Spleen (tissue), 11 donors: Measurements from ENCODE around the gene SAP130. TPM values are rescaled to one million over a fixed set of nuclear protein-coding genes. Genes with fewer than 3 reads are reported as not detected.

ENCODE experiments used
- DNase-seq: peaks from one replicate; pipeline ENCODE4 v3.0.0-alpha.2; 2020
- H3K27ac ChIP-seq, 8 donors: fragments of 200-600 bp; sonication (generic) in 7 of 8; 1 replicate in 4 of 8; 2 replicates in 4 of 8; pipeline versions ENCODE4 v1.5.0 to v1.8.0; 2016 to 2021; ENCODE audit warnings: inconsistent platforms in 4 of 8, mild to moderate bottlenecking in 4 of 8, moderate library complexity in 1 of 8
- H3K27me3 ChIP-seq, 7 donors: fragments of 200-600 bp; sonication (generic) in 6 of 7; replicated peaks in 1 of 7; 1 replicate in 4 of 7; 2 replicates in 3 of 7; pipeline versions ENCODE4 v1.5.0 to v1.8.0; 2016 to 2021; ENCODE audit warnings: inconsistent platforms in 3 of 7, mild to moderate bottlenecking in 1 of 7
- H3K36me3 ChIP-seq, 6 donors: fragments of 200-600 bp; sonication (generic) in 5 of 6; 1 replicate in 4 of 6; 2 replicates in 2 of 6; pipeline versions ENCODE4 v1.5.0 to v1.8.0; 2016 to 2021; ENCODE audit warnings: inconsistent platforms in 2 of 6
- H3K4me1 ChIP-seq, 6 donors: fragments of 200-600 bp; sonication (generic) in 5 of 6; 1 replicate in 3 of 6; 2 replicates in 3 of 6; pipeline versions ENCODE4 v1.5.0 to v1.8.0; 2016 to 2021; ENCODE audit warnings: inconsistent platforms in 3 of 6
- H3K4me3 ChIP-seq, 8 donors: fragments of 200-600 bp; sonication (generic) in 7 of 8; 1 replicate in 4 of 8; 2 replicates in 4 of 8; pipeline versions ENCODE4 v1.5.0 to v1.8.0; 2016 to 2021; ENCODE audit warnings: inconsistent platforms in 4 of 8, mild to moderate bottlenecking in 4 of 8, moderate library complexity in 2 of 8
- H3K9me3 ChIP-seq, 8 donors: fragments of 200-600 bp; sonication (generic) in 7 of 8; 1 replicate in 4 of 8; 2 replicates in 4 of 8; pipeline versions ENCODE4 v1.5.0 to v1.8.0; 2016 to 2021; ENCODE audit warnings: inconsistent platforms in 4 of 8
- CTCF ChIP-seq, 11 experiments: fragments of 200-600 bp in 7 of 11; fragments of 450-650 bp in 4 of 11; sonication (generic) in 4 of 11; IDR thresholded peaks in 8 of 11; conservative IDR thresholded peaks in 3 of 11; 1 replicate in 7 of 11; 2 replicates in 4 of 11; pipeline versions ENCODE4 v1.4.0 to v1.8.0; 2016 to 2021; ENCODE audit warnings: antibody characterized with exemption in 11 of 11, inconsistent platforms in 4 of 11, mild to moderate bottlenecking in 1 of 11
- POLR2A ChIP-seq, 3 donors: fragments of 450-650 bp; IDR thresholded peaks; one replicate each; pipeline ENCODE4 v1.5.1; 2017; ENCODE audit warnings: antibody characterized with exemption in 3 of 3, mild to moderate bottlenecking in 1 of 3
- POLR2AphosphoS5 ChIP-seq, 3 donors: sonication (generic); formaldehyde crosslinking; IDR thresholded peaks; one replicate each; pipeline ENCODE4 v1.5.1; 2017; ENCODE audit warnings: antibody characterized with exemption in 3 of 3
- WGBS, 5 donors: extraction: QIAGEN DNeasy Blood & Tissue Kit in 3 of 5; methylation state at CpG; one replicate each; pipeline versions ENCODE4 v1.1.5 to v1.1.7; 2013 to 2018; 5-methylcytosine and 5-hydroxymethylcytosine counted together
- intact Hi-C: fragments of 100-400 bp; cut with DNase I; formaldehyde crosslinking; loops from one replicate; pipeline ENCODE4 v1.15.0; 2023; ENCODE audit warnings: low total_unique reads
- polyA plus RNA-seq, 3 donors: library from polyadenylated mRNA; stranded (reverse); fragments of 200-250 nt; gene quantifications; one replicate each; pipeline ENCODE4 v1.2.1, GENCODE V29; 2013
- total RNA-seq, 7 donors: library from RNA; depleted of rRNA in 3 of 7; stranded (reverse); fragments of >200 nt in 3 of 7; fragmentation: NEBNext Ultra II Directional in 4 of 7; extraction: Animal tissue kit (Norgen Biotek cat#: 25700) in 4 of 7; gene quantifications; one replicate each; pipeline versions ENCODE4 v1.1.0 to v1.2.1, GENCODE V29; 2016 to 2021
- donor health status: healthy with polysubstance abuse.
- donor health status: DM: no; HTN: no; CAD: no; lungs with moderate emphysema.
- donor health status: DM: no; HTN: no; CAD: no.
- donor health status: Bipolar disorder and iron deficiency.
- donor health status: healthy.
- donor health status: DM: no; HTN: no; CAD: no.
- donor health status: DM: yes; HTN: yes; CAD: no.

SAP130 gene
- total and polyA plus RNA-seq, 10 donors: 3.6 to 23.5 (median 16.5) TPM

- H3K9me3 ChIP-seq: no peaks in the 10 kb centered on the region
- no peaks in the 10 kb centered on the region for H3K4me1 ChIP-seq
- H3K36me3 ChIP-seq: peaks cover 3 to 96% (median 43%) of the 10 kb centered on the region in 6 donors
- no peaks in the 10 kb centered on the region for H3K27me3 ChIP-seq
- intact Hi-C loops: no loop called here
- 96 to 99% (median 98%) methylated on average over 5 of the region's 5 CpGs for WGBS, 5 donors
- no peak overlapping the region for H3K4me3 ChIP-seq
- no peak for DNase-seq
- TF ChIP-seq POLR2A (IDR thresholded peaks at IDR 0.05) (no peak), POLR2AphosphoS5 (IDR thresholded peaks at IDR 0.05) (no peak), CTCF (IDR thresholded peaks at IDR 0.05 in 8 of 11, conservative IDR thresholded peaks at IDR 0.05 in 3 of 11) (no peak)
- no peak overlapping the region for H3K27ac ChIP-seq
Measured at GRCh38 chr2:127961729-127962128, 66.1 kb downstream of the SAP130 start.

- Histone ChIP-seq H3K4me1 (peaks cover 0 to 4% (median 0%) of the 10 kb centered on the region in 6 donors), H3K9me3 (no peaks in the 10 kb centered on the region), H3K27me3 (no peaks in the 10 kb centered on the region), H3K36me3 (peaks cover 4 to 97% (median 44%) of the 10 kb centered on the region in 6 donors), H3K27ac (no peak overlapping the region), H3K4me3 (no peak overlapping the region)
- WGBS, 5 donors: 93 to 98% (median 96%) methylated on average over 6 of the region's 6 CpGs
- DNase-seq: no peak
- intact Hi-C loops: no loop called here
- TF ChIP-seq POLR2A (IDR thresholded peaks at IDR 0.05): no peak
- no peak for TF ChIP-seq POLR2AphosphoS5 (IDR thresholded peaks at IDR 0.05)
- TF ChIP-seq CTCF (IDR thresholded peaks at IDR 0.05 in 8 of 11, conservative IDR thresholded peaks at IDR 0.05 in 3 of 11): no peak
Measured at GRCh38 chr2:127957240-127957639, 70.6 kb downstream of the SAP130 start.

GRCh38 chr2:127954857-127955256 is 73.0 kb downstream of the SAP130 start:
- H3K4me1 ChIP-seq: peaks cover 0 to 4% (median 0%) of the 10 kb centered on the region in 6 donors
- H3K27ac ChIP-seq: no peak overlapping the region
- WGBS, 5 donors: 82 to 93% (median 89%) methylated on average over 8 of the region's 8 CpGs
- no peak for TF ChIP-seq CTCF (IDR thresholded peaks at IDR 0.05 in 8 of 11, conservative IDR thresholded peaks at IDR 0.05 in 3 of 11)
- TF ChIP-seq POLR2AphosphoS5 (IDR thresholded peaks at IDR 0.05): no peak
- no peak for TF ChIP-seq POLR2A (IDR thresholded peaks at IDR 0.05)
- peaks cover 4 to 100% (median 47%) of the 10 kb centered on the region in 6 donors for H3K36me3 ChIP-seq
- no peaks in the 10 kb centered on the region for H3K9me3 ChIP-seq
- no peaks in the 10 kb centered on the region for H3K27me3 ChIP-seq
- DNase-seq: no peak
- H3K4me3 ChIP-seq: no peak overlapping the region
- intact Hi-C loops: no loop called here

GRCh38 chr2:127953849-127954248 is 74.0 kb downstream of the SAP130 start:
- WGBS, 5 donors: 89 to 98% (median 96%) methylated on average over 2 of the region's 2 CpGs
- Histone ChIP-seq H3K9me3 (no peaks in the 10 kb centered on the region), H3K36me3 (peaks cover 4 to 100% (median 57%) of the 10 kb centered on the region in 6 donors), H3K4me1 (peaks cover 0 to 4% (median 0%) of the 10 kb centered on the region in 6 donors), H3K4me3 (no peak overlapping the region), H3K27ac (peak overlapping the region in 4 of 8 donors; percentile 16 to 41 (median 26)), H3K27me3 (no peaks in the 10 kb centered on the region)
- DNase-seq: no peak
- intact Hi-C loops: no loop called here
- TF ChIP-seq POLR2A (IDR thresholded peaks at IDR 0.05) (no peak), POLR2AphosphoS5 (IDR thresholded peaks at IDR 0.05) (no peak), CTCF (IDR thresholded peaks at IDR 0.05 in 8 of 11, conservative IDR thresholded peaks at IDR 0.05 in 3 of 11) (no peak)
